Measurements from ENCODE around the gene TBC1D7.

- TF ChIP-seq YY1 (IDR thresholded peaks at IDR 0.05; ENCODE audit: low read depth) (no peak), EP300 (IDR thresholded peaks at IDR 0.05; ENCODE audit: borderline replicate concordance) (no peak), MAX (IDR thresholded peaks at IDR 0.05) (no peak), NFIC (IDR thresholded peaks at IDR 0.05) (no peak)
Observed at GRCh38 chr6:13370623-13371022, 42.3 kb upstream of the TBC1D7 start.
